Stomach (tissue), 4 donors: Measurements from ENCODE around the gene DHRS9.

ENCODE experiments used
- POLR2A ChIP-seq, 4 donors: fragments of 450-650 bp; IDR thresholded peaks; one replicate each; pipeline ENCODE4 v1.6.1; 2016; ENCODE audit warnings: antibody characterized with exemption in 4 of 4, control low read depth in 2 of 4, mild to moderate bottlenecking in 1 of 4, moderate library complexity in 1 of 4
- POLR2AphosphoS5 ChIP-seq, 3 donors: sonication (generic); formaldehyde crosslinking; IDR thresholded peaks; one replicate each; pipeline ENCODE4 v1.6.1; 2016; ENCODE audit warnings: antibody characterized with exemption in 3 of 3
- TF ChIP-seq, protein P1 (sequence below), 7 experiments: fragments of 450-650 bp in 4 of 7; fragments of 200-600 bp in 3 of 7; sonication (generic) in 3 of 7; IDR thresholded peaks; one replicate each; pipeline ENCODE4 v1.5.1; 2016 to 2019; ENCODE audit warnings: antibody characterized with exemption in 7 of 7, control low read depth in 2 of 7, mild to moderate bottlenecking in 1 of 7

DNA sequence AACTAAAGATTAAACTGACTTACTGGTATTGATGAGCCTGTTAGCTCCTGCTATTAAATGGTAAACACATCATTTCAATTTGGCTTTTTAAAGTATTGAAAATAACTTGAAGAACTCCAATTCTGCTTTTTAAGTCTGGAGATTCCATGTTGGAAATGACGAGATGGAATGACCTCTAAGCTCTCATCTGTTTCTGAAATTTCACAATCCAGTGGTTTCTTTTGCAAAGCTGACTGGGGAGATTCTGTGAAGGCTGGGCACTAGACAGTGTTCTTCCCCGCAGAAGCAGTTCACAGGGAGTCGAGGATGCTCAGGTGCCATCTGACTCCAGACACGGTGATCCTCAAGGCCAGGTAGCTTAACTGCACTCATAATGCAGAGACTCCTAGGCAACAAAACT is 44.7 kb downstream of the DHRS9 start:
- no peak for TF ChIP-seq POLR2AphosphoS5 (IDR thresholded peaks at IDR 0.05)
- no peak for TF ChIP-seq POLR2A (IDR thresholded peaks at IDR 0.05)
- TF ChIP-seq, protein P1, sequence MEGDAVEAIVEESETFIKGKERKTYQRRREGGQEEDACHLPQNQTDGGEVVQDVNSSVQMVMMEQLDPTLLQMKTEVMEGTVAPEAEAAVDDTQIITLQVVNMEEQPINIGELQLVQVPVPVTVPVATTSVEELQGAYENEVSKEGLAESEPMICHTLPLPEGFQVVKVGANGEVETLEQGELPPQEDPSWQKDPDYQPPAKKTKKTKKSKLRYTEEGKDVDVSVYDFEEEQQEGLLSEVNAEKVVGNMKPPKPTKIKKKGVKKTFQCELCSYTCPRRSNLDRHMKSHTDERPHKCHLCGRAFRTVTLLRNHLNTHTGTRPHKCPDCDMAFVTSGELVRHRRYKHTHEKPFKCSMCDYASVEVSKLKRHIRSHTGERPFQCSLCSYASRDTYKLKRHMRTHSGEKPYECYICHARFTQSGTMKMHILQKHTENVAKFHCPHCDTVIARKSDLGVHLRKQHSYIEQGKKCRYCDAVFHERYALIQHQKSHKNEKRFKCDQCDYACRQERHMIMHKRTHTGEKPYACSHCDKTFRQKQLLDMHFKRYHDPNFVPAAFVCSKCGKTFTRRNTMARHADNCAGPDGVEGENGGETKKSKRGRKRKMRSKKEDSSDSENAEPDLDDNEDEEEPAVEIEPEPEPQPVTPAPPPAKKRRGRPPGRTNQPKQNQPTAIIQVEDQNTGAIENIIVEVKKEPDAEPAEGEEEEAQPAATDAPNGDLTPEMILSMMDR (IDR thresholded peaks at IDR 0.05), result no peak
